OCI-LY7 (cell line): ENCODE measurements around the gene ERCC6L2.

Source experiments
- CTCF ChIP-seq: fragments of 200-600 bp; sonication (generic); conservative IDR thresholded peaks from 2 replicates; pipeline ENCODE4 v1.5.1; 2014; ENCODE audit warnings: mild to moderate bottlenecking, antibody characterized with exemption, low read length, moderate library complexity, mixed read lengths
- EZH2phosphoT487 ChIP-seq: fragments of 200-600 bp; sonication (generic); IDR thresholded peaks from 2 replicates; pipeline ENCODE4 v1.6.1; 2018; ENCODE audit warnings: low read depth, borderline replicate concordance, mild to moderate bottlenecking, mixed run types, antibody characterized with exemption, low read length, moderate library complexity, mixed read lengths

- TF ChIP-seq CTCF (no peak), EZH2phosphoT487 (no peak)
Measured at GRCh38 chr9:95912773-95913172, 37.3 kb downstream of the ERCC6L2 start.
